IPS DF 6.9 (cell line): ENCODE results near the gene TARBP2.
"Not testable (repeated sequence)": the region's sequence is repeated elsewhere in the genome, so short reads cannot be mapped to it uniquely, and the experiment has no call there.

ENCODE experiments used
- DNase-seq: peaks from one replicate; pipeline ENCODE4 v3.0.0-alpha.2; 2013; ENCODE audit warnings: low read depth, low spot score
- H3K27ac ChIP-seq: one replicate; pipeline ENCODE4 v1.5.1; 2013; ENCODE audit warnings: low read length, control low read depth
- H3K27me3 ChIP-seq: 2 replicates; pipeline ENCODE4 v1.6.1; 2013; ENCODE audit warnings: mild to moderate bottlenecking, low read length; ENCODE audit not compliant: control insufficient read depth, insufficient read depth
- H3K36me3 ChIP-seq: 2 replicates; pipeline ENCODE4 v1.6.1; 2013; ENCODE audit warnings: low read length; ENCODE audit not compliant: control insufficient read depth, insufficient read depth
- H3K4me1 ChIP-seq: 2 replicates; pipeline ENCODE4 v1.6.1; 2013; ENCODE audit warnings: low read length; ENCODE audit not compliant: control insufficient read depth, insufficient read depth
- H3K4me3 ChIP-seq: 2 replicates; pipeline ENCODE4 v1.5.1; 2013; ENCODE audit warnings: mild to moderate bottlenecking, low read length
- H3K9me3 ChIP-seq: 2 replicates; pipeline ENCODE4 v1.6.1; 2013; ENCODE audit warnings: low read length, inconsistent platforms; ENCODE audit not compliant: control insufficient read depth, insufficient read depth
- WGBS: extraction: QIAGEN DNeasy Blood & Tissue Kit; methylation state at CpG from one replicate; pipeline ENCODE4 v1.1.7; 2013; ENCODE audit warnings: mixed read lengths, missing lambda C conversion rate; ENCODE audit not compliant: insufficient read length, insufficient coverage; 5-methylcytosine and 5-hydroxymethylcytosine counted together

The TARBP2 gene

DNA sequence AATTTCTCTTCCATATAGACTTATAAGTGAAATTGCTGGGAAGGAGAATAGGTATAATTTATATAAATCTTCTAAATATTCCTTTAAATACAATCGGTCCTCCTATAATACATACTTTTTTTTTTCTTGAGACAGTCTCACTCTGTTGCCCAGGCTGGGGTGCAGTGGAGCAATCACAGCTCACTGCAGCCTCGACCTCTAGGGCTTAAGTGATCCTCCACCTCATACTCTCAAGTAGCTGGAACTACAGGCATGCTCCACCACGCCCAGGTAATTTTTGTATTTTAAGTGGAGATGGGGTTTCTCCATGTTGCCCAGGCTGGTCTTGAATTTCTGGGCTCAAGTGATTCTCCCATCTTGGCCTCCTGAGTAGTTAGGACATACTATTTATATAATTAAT lies 35.9 kb downstream of the TARBP2 start:
- Histone ChIP-seq H3K36me3 (peaks cover 2% of the 10 kb centered on the region; the same call in 1 of the 2 replicates), H3K4me3 (no peak overlapping the region)

DNA sequence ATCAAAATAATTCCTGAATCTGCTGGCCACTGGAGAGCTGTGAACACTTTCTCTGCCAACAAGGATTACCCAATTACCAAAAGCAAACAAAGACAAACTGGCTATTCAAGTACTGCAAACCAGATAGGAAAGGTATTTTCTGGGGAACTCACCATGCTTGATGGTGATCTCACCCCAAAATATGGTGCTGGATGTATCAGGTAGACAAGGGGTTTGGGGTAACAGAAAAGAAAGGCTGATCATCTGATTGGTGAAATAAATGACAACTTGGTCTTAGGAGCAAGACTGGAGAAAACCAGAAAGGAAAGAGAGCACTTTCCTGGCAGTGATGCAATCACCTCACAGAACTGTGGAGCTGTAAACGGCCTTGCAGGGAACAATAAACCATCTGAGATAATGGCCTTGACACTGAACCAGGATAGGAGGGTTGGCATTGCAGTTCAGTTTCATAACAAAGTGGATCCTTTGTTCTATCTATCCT lies 37.2 kb downstream of the TARBP2 start:
- Histone ChIP-seq H3K36me3 (peaks cover 2% of the 10 kb centered on the region; the same call in 1 of the 2 replicates), H3K9me3 (no peaks in the 10 kb centered on the region), H3K27me3 (no peaks in the 10 kb centered on the region), H3K27ac (no peak overlapping the region), H3K4me1 (no peaks in the 10 kb centered on the region), H3K4me3 (no peak overlapping the region)
- no CpG with 5 or more reads among the region's 1 CpG for WGBS
- DNase-seq, result no peak

More for the DNA sequence above, 35.9 kb downstream of the TARBP2 start:
- H3K9me3 ChIP-seq, result no peaks in the 10 kb centered on the region
- H3K4me1 ChIP-seq, result no peaks in the 10 kb centered on the region
- H3K27ac ChIP-seq, result no peak overlapping the region
- no CpG with 5 or more reads among the region's 3 CpGs for WGBS
- no peaks in the 10 kb centered on the region for H3K27me3 ChIP-seq
- no peak for DNase-seq

DNA sequence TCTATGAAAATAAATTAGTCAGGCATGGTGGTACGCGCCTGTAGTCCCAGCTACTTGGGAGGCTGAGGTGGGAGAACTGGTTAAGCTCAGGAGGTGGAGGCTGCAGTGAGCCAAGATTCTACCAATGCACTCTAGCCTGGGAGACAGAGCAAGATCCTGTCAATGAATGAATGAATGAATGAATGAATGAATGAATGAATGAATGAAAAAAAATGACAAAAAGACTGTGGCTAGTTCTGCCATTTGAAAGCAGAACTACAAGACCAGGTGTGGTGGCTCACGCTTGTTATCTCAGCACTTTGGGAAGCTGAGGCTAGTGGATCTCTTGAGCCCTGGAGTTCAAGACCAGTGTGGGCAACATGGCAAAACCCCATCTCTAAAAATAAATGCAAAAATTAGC lies 38.4 kb downstream of the TARBP2 start:
- H3K4me1 ChIP-seq, result no peaks in the 10 kb centered on the region
- DNase-seq, result no peak
- H3K4me3 ChIP-seq, result no peak overlapping the region
- no peaks in the 10 kb centered on the region for H3K27me3 ChIP-seq
- H3K9me3 ChIP-seq, result no peaks in the 10 kb centered on the region
- H3K27ac ChIP-seq, result no peak overlapping the region
- WGBS, result no CpG with 5 or more reads among the region's 3 CpGs
- no peaks in the 10 kb centered on the region; the same call in 1 of the 2 replicates for H3K36me3 ChIP-seq

GRCh38 chr12:53543539-53543938 lies 42.5 kb downstream of the TARBP2 start:
- Histone ChIP-seq H3K36me3 (no peaks in the 10 kb centered on the region), H3K9me3 (no peaks in the 10 kb centered on the region), H3K27me3 (no peaks in the 10 kb centered on the region), H3K4me1 (no peaks in the 10 kb centered on the region), H3K4me3 (no peak overlapping the region), H3K27ac (no peak overlapping the region)
- no CpG with 5 or more reads among the region's 5 CpGs for WGBS
- peak; percentile 57 for DNase-seq

DNA sequence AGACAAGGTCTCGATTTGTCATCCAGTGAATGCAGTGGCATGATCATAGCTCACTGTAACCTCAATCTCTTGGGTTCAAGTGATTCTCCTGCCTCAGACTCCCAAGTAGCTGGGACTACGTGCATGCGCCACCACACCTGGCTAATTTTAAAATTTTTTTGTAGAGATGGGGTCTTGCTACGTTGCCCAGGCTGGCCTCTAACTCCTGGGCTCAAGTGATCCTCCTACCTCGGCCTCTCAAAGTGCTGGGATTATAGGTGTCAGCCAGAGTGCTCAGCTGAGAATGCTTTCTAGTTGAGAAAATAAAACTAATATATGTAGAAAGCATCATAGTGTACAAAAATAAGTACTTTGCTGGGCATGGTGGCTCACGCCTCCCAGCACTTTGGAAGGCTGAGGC lies 47.3 kb downstream of the TARBP2 start:
- not testable (repeated sequence) for H3K4me1 ChIP-seq, H3K27me3 ChIP-seq, H3K27ac ChIP-seq, H3K9me3 ChIP-seq, DNase-seq, H3K36me3 ChIP-seq, H3K4me3 ChIP-seq
- WGBS, result no CpG with 5 or more reads among the region's 6 CpGs

GRCh38 chr12:53550131-53550530 lies 49.0 kb downstream of the TARBP2 start:
- H3K27me3 ChIP-seq, DNase-seq, H3K9me3 ChIP-seq, H3K27ac ChIP-seq, H3K4me3 ChIP-seq, H3K36me3 ChIP-seq, H3K4me1 ChIP-seq: not testable (repeated sequence)
- WGBS, result no CpG with 5 or more reads among the region's 8 CpGs

DNA sequence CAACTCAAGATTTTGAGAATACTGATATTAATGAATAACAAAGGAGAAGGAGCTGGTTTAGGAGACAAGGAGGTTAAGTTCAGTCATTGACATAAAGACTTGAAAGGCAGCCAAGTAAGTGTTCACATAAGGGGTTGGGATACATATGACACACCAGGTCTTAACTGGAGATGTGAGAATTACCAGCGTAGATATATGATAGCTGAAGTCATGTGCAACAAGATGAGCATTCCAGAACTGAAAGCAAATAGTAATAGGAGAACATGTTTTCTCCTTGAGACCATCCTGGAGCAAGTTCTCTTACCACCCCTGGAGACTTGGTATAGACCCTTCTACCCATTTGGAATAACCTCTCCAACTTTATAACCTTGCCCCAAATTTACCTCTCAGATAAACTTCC lies 49.5 kb downstream of the TARBP2 start:
- Histone ChIP-seq H3K27ac (no peak overlapping the region), H3K36me3 (no peaks in the 10 kb centered on the region), H3K27me3 (no peaks in the 10 kb centered on the region), H3K9me3 (no peaks in the 10 kb centered on the region), H3K4me1 (no peaks in the 10 kb centered on the region), H3K4me3 (no peak overlapping the region)
- no peak for DNase-seq
- WGBS, result no CpG with 5 or more reads among the region's 1 CpG

- H3K27ac ChIP-seq, result no peak overlapping the region
- no peaks in the 10 kb centered on the region for H3K9me3 ChIP-seq
- H3K4me3 ChIP-seq, result no peak overlapping the region
- WGBS, result no CpG with 5 or more reads among the region's 2 CpGs
- H3K36me3 ChIP-seq, result no peaks in the 10 kb centered on the region
- H3K4me1 ChIP-seq, result no peaks in the 10 kb centered on the region
- DNase-seq, result no peak
- H3K27me3 ChIP-seq, result no peaks in the 10 kb centered on the region
Observed at GRCh38 chr12:53551889-53552291, 50.8 kb downstream of the TARBP2 start.

DNA sequence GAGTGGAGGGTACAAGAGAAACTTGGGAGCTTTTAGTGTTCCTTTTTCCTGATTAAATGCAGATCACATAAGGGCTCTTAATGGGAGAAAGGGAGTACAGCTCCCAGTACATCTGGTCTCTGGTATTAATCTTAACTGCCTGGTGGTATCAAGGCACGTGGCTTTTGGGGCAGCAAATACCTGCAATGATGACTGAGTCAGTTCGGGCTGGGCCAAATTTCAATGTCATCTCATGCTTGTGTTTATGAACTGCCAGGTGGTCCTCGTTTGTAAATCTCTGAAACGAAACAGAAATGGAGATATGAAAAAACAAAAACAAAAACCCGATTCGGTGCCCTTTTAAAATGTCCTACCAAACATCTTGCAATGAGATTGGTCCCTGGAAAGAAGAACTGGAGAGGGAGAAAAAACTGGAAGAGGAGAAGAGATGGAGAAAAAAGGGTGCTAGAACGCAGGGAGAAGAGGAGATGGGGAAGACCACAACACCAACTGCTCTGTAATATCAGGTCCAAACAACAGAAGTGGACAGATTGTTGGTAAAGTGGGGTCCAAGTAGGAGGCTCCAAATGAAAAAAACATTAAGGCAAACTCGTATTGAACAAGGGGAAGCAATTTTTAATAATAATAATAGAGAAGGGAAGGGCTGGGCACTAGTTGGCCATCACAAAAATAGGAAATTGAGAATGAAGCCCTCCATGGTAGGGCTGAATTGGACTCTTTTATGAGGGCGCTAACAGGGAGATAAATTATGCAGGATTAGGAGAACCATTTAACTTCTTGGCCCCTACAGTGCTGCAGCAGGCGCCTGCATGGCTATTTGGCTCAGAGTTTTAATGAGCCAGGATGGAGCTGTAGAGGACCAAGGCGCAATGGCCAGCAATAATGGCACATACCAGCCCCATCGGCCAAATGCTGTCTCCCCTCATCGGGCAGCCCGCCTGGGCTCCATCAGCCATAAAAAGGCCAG lies 51.6 kb downstream of the TARBP2 start:
- Histone ChIP-seq H3K9me3 (no peaks in the 10 kb centered on the region), H3K27ac (no peak overlapping the region), H3K4me3 (no peak overlapping the region), H3K36me3 (no peaks in the 10 kb centered on the region), H3K4me1 (no peaks in the 10 kb centered on the region), H3K27me3 (no peaks in the 10 kb centered on the region)
- WGBS, result no CpG with 5 or more reads among the region's 14 CpGs
- DNase-seq, result no peak
